GM19395 (cell line): ENCODE results near the gene KIF26B.

Source experiments
- ATAC-seq: cut with Tn5 transposase; IDR thresholded peaks from one replicate; pipeline ENCODE4 v1.9.1; 2021; ENCODE audit warnings: mild to moderate bottlenecking, moderate library complexity; ENCODE audit not compliant: unreplicated experiment

The KIF26B gene

DNA sequence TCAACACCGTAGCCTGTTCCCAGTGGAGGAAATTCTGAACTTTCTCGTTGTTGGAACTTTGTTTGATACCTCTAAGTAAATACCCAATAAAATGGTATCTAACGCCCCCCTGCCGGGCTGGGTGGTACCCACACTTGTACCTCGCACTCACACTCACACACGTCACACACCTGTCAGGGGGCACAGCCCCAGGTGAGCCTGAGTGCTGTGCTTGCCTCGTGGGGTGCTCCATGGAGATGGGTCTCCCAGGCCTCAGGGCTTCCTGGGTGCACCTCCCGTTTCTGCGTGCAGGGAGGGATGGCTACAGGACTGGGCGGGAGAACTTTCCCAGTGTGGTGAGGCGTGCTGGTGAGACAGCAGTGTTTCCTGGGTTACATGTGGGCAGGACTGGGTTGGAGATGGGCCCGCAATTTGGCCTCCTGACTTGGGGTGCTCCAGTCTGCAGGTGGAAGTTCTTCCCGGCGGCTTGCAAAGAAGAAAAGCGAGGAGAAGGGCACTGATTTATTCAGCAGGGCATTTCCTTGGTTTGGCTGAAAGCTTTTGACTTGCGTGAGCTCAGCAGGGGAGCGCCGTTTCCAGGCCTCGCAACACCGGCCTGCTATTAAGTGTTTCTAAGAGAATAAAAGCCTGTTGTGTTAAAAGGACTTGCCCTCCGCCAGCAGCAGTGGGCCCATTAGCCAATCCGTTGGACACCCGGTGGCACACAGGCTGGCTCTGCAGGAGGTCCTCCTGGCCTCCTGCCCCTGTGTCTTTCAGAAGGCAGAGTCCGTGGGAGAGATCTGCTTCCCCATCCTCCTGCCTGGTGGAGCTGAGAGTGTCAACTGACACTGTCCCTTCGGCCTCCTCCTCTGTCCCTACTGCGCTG lies 79.7 kb downstream of the KIF26B start:
- ATAC-seq: no peak

DNA sequence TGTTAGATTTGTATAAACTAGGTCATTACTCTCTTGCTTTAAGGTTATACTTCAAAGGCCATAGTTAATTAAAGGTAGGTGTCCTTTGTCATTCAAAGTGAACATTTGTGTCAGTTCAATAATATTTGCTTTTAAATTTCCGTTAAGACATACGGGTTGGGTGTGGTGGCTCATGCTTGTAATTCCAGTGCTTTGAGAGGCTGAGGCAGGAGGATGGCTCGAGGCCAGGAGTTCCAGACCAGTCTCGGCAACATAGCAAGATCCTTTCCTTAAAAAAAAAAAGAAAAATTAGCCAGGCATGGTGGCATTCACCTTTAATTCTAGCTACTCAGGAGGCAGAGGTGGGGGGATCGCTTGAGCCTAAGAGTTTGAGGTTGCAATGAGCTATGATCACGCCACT lies 80.4 kb downstream of the KIF26B start:
- no peak for ATAC-seq

DNA sequence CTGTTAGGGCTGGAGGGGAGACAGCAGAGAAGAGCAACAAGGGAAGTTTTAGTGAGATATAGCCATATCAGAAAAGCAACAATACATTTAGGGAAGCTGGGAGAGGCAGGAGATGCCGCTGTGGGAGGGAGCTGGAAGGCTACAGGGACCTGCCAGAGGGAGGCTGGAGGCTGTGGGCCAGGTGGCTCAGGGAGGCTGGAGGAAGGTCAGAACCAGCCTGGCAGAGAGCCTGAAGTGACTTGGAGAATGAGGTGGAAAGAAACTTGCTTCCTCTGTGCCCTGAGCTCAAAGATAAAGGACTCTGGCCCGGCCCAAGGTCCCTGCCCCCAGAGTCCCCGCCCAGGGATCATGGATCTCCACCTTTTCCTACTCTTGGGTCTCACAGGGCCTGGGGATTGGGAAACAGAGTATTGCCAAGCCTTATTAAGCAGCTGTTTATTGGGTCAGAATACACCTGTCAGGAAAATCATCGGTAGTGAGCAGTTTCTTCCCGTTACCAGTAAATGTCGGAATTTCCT lies 85.9 kb downstream of the KIF26B start:
- no peak for ATAC-seq

DNA sequence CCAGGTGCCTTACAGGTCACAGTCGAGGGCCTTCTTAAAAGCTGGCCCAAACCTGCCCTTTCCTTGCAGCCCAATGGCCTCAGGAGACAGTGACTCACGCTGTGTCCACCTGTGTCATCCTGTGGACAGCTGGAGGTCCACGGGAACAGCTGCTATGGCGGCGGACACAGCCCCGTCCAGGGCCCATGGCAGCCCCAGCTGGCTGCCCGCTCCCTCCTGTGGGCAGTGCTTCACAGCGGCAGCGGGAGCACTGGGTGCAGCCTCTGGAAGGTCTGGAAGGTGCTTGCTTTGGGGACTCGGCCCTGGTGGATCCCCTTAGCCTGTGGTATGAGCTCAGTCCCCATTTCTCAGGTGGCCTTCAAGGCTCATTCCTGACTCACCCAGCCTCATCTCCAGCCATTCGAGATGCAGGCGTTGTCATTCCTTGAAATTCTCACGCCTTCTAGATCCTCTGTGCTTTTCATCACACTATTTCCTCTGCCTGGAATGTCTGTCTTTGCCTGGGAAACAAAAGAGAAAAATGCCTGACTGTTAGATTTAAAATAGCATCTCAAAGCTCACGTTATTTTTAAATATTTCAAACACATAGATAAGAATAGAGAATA lies 86.8 kb downstream of the KIF26B start:
- no peak for ATAC-seq

DNA sequence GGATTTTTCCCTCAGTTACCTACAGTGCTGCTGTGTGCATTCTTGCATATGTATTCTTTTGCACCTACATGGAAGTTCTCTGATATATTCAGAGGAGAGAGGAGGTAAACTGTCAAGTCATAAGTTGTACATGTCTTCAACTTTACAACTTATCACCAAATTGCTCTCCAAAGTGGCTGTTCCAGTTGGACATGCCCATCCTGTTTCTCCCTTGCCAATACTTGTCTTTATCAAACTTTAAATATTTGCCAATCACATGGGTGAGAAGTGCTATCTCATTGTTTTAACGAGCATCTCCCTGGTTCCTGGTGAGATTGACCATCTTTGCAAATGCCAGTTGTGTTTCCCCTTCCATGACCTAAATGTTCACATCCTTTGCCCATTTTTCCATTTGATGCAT lies 88.2 kb downstream of the KIF26B start:
- ATAC-seq: no peak

DNA sequence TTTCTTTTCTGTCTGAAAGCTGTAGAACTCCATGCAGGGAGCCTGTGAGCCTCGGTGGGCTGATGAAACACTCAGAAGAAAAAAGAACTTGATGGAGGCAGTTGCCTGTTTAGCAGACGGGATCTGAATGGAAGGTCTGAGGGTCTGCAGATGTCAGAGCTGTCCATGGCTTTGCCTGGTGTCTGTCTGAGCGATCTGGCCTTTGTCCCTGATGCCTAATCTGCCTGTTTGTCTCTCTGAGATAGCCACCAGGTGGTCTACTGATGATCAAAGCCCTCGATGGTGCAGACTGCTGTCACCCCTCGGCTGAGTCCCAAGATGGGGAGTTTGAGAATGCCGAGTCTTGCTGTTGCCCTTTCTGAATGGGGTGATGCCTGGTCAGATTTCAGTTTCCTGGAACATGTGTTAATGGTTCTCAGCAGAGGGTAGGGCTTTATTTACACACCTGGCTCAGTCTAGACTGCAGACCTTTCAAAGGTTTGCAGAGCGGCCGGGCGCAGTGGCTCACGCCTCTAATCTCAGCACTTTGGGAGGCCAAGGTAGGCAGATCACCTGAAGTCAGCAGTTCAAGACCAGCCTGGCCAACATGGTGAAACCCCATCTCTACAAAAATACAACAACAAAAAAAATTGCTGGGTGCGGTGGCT lies 90.4 kb downstream of the KIF26B start:
- no peak for ATAC-seq

DNA sequence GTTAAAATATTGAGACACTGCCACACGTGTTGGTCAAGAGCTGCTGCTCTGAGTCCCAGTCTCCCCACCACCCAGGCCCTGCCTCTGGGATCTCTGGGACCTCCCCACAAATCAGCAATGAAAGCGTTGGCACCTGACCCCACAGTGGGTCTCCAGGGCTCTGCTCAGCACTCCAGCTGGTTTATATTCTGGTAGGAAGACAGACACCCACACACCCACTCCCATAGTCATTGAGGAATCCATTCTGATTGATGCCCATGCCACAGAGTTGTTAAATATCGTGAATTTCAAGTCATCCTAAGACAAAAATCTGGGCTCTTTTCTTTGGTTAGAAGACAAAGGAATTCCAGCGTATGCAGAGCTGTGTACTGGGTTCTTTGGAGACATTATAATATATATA lies 91.6 kb downstream of the KIF26B start:
- ATAC-seq: no peak

- ATAC-seq: no peak
Measured at GRCh38 chr1:245247356-245247755, 92.6 kb downstream of the KIF26B start.

DNA sequence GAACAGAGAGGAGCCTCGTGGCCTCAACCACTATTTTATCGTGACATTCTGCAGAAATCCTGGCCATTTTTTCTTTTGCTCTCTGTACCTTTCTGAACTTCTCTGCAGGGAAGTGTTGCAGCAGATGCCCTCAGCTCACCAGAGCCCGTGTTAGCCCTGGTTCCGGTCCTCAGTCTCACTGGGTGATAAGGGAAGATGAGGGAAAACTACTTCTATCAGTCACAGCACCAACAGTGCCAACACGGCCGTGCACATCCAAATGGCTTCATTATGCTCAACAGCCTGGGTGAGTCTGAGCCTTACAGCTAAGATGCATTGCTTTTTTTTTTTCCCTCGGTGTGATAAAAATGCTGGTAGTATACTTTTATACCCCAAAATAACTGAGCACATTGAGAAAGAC lies 93.0 kb downstream of the KIF26B start:
- no peak for ATAC-seq

DNA sequence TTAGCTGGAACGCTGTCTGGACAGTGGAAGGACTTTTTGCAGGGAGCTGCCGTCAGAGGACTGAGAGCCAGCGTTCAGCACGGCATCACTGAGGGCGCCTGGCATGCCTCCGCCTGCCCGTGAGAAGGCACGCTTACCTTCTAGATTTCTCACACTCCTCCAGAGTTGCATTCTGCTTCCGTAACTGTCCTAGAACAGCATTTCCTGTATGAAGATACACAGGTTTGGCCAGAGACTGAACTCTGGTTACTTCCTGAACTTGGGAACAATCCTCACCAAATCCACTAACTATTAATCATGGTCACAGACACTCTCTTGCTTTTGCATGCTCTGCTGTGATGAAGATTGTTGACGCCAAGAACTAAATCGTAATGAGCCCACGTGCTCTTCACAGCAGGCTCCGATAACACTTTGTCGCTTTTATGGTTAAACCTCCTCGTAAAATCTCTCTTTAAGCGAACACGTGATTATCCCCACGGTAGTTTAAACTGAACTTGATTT lies 93.5 kb downstream of the KIF26B start:
- ATAC-seq: no peak

DNA sequence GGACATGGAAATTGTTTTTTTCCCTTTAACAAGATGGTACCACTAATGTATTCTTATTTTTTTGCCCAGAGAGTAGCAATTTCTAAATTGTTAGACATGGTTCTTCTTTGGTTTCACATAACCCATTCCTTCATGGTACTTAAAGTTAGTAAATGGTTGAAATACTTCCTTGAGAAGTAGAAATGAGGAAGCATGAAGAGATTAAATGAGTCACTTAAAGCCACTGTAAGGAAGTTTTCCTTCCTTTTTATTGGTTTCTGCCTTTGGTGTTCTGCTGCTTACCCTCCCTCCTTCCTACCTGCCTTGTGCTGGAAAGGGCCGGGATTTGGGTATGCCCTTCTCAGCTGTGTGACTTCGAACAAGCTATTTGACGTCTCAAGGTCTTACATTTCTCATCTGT lies 101.0 kb downstream of the KIF26B start:
- no peak for ATAC-seq

DNA sequence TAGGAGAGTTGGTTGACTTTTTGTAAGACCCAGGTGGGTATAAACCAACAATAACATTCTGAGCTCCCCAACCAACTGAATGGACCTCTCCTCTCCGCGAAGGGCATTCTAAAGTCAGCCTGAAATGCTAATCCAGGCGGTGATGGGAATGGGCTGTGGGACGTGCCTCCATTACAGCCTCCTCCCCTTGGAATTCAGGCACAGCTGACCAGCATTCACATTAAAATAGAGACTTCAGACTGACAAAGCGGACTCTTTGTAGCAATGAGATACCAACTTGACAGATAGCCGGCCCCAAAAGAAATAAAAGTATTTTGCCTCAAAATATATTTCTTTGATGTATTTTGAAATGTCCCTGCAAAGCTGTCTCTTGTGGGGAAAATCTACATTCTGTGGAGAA lies 101.7 kb downstream of the KIF26B start:
- no peak for ATAC-seq

GRCh38 chr1:245258271-245258920 lies 103.6 kb downstream of the KIF26B start:
- ATAC-seq: no peak

GRCh38 chr1:245260110-245260882 lies 105.5 kb downstream of the KIF26B start:
- no peak for ATAC-seq

- ATAC-seq: no peak
Measured at GRCh38 chr1:245260883-245261282, 106.1 kb downstream of the KIF26B start.

GRCh38 chr1:245261786-245262185 lies 107.0 kb downstream of the KIF26B start:
- no peak for ATAC-seq

DNA sequence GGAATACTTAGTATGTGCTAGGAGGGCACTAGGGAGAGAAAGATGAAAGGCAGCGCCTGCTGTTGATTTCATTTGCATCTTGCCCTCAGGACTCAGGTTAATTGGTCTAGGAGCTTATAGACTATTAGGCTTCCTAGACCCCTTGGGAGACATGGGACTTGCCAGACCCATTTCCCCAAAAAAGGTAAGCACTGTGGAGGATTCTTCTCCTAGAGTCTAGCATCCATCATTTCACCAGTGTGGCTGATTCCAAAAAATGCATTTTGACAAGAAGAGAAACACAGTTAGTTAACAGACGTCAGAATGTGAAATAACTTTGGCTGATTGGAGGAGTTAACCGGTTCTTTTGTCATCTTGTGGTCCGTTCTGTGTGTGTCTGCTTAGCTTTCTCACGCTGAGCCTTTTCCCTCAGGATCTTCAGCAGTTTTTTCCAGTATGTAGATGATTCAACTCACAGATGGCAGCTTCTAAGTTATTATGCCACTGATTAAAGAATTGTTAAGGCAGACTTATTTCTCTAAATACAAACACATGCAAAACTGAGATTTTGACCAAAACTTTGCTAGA lies 108.8 kb downstream of the KIF26B start:
- no peak for ATAC-seq

DNA sequence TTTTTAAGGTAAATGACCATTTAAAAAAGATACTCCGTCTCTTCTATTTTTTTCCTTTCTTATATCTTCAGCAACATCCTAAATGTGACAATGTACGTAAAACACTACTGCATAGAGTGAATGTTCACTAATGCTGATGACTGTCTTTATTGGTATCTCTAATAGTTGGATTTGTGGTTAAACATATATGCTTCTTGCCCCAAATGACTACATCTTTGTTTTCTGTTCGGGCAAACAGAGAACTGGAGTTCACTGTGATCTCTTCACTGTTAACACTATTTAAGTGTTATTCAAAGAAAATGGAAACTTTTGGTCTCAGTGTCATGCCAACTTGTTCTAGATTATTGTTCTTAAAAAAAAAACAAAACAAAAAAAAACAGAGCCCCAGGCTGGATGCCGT lies 109.4 kb downstream of the KIF26B start:
- no peak for ATAC-seq

DNA sequence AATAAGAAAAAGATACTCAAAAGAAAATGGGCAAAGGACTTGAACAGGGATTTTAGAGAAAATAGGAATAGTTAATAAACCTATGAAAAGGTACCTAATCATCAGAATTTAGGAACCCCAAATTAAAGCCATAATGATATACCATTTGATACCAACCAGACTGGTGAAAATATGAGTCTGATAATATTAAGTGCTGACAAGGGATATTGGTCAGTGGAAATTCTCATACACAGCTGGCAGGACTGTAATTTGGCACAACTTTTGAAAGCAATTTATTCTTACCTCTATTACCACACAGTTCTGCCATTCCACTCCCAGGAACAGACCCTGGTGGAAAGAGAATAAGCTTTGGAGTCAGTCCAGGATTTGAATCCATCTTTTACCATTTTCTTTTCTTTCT lies 111.3 kb downstream of the KIF26B start:
- no peak for ATAC-seq

DNA sequence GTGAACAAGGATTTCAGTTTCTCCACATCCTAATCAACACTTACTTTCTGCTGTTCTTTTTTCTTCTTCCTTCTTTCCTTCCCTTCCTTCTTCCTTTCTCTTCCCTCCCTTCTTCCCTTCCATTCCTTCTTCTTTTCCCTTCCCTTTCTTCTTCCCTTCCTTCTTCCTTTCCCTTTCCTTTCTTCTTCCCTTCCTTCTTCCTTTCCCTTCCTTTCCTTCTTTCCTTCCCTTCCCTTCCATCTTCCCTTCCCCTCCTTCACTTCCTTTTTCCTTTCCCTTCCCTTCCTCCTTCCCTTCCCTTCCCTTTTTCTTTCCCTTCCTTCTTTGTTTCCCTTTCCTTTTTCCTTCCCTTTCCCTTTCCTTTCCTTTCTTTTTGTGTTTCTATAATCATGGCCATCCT lies 115.3 kb downstream of the KIF26B start:
- ATAC-seq: no peak
